SK-N-MC (cell line): ENCODE measurements around the gene USP31.

ENCODE experiments used
- DNase-seq: peaks from one replicate; pipeline ENCODE4 v3.0.0-alpha.2; 2011; ENCODE audit warnings: low read depth, low spot score
- H3K27ac ChIP-seq: fragments of 200-600 bp; sonication (generic); 2 replicates; pipeline ENCODE4 v1.5.1; 2016; ENCODE audit warnings: mixed run types
- H3K36me3 ChIP-seq: fragments of 200-600 bp; sonication (generic); 2 replicates; pipeline ENCODE4 v1.6.1; 2017; ENCODE audit warnings: antibody characterized with exemption, low read length, mixed read lengths; ENCODE audit not compliant: insufficient read depth
- H3K4me3 ChIP-seq: fragments of 200-600 bp; sonication (generic); 2 replicates; pipeline ENCODE4 v1.5.1; 2016
- H3K9ac ChIP-seq: fragments of 200-600 bp; sonication (generic); 2 replicates; pipeline ENCODE4 v1.8.0; 2017; ENCODE audit warnings: mixed run types, mixed read lengths; ENCODE audit not compliant: insufficient read length
- H3K9me3 ChIP-seq: fragments of 200-600 bp; sonication (generic); 2 replicates; pipeline ENCODE4 v1.6.1; 2017; ENCODE audit warnings: low read depth, mild to moderate bottlenecking, antibody characterized with exemption, low read length, moderate library complexity, mixed read lengths
- EZH2 ChIP-seq: fragments of 200-600 bp; sonication (generic); IDR thresholded peaks from one replicate; pipeline ENCODE4 v1.6.1; 2017; ENCODE audit warnings: antibody characterized with exemption
- FOXP2 ChIP-seq: optimal IDR thresholded peaks from 2 replicates; pipeline ENCODE3; 2011; ENCODE audit warnings: mild to moderate bottlenecking, moderate library complexity; ENCODE audit not compliant: insufficient read depth; ENCODE audit errors: extremely low read length, control extremely low read depth
- POLR2AphosphoS5 ChIP-seq: IDR thresholded peaks from 2 replicates; pipeline ENCODE4 v1.6.1; 2012; ENCODE audit warnings: mild to moderate bottlenecking, low read depth, low read length, borderline replicate concordance

Gene USP31

DNA sequence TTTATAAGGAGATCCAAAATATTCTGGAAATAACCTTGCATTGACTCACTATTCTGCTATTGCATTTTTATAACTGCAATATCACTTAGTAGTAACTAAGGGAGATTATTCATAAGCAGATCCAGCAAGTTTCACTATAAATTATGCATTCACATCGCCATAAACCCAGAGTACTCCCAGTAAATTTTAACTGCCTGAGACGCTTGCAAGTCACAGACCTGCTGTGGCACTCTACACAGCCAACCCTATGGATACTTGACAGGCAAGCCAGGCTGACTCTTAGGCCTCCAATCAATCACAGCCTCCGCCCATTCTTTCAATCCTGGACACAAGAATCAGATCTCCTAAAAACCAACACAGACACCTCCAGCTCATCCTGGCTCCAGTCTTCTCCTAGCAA lies 28.2 kb downstream of the USP31 start:
- H3K27ac ChIP-seq, result peak overlapping the region; percentile 84
- H3K4me3 ChIP-seq, result peak overlapping the region; percentile 11
- peak overlapping the region; percentile 30 for H3K9ac ChIP-seq
- no peak for TF ChIP-seq FOXP2
- no peak for TF ChIP-seq EZH2
- no peak for TF ChIP-seq POLR2AphosphoS5
- DNase-seq, result peak; percentile 51
- H3K9me3 ChIP-seq, result no peaks in the 10 kb centered on the region
- H3K36me3 ChIP-seq, result peaks cover 4% of the 10 kb centered on the region; the same call in 1 of the 2 replicates

DNA sequence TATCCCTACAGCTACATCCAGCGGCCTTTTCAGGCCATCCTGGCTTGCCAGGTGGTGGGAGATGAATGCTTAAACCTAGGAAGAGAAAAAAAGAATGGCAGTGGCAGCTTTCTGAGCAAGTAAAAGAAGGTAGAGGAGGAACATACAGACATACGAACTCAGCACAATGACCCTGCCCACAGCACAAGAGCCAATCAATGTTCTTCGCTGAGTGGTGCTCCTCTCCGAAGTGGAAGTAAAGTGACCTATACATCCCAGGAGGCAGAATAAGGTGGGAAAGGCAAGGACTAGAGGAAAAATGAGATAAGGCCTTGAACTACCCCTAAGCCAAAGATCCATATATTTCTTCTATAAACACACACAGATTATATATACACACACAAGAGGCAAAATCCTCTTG lies 28.7 kb downstream of the USP31 start:
- no peak for DNase-seq
- H3K9me3 ChIP-seq, result no peaks in the 10 kb centered on the region
- no peak for TF ChIP-seq POLR2AphosphoS5
- TF ChIP-seq EZH2, result no peak
- no peak for TF ChIP-seq FOXP2
- H3K9ac ChIP-seq, result no peak overlapping the region
- H3K4me3 ChIP-seq, result peak overlapping the region; percentile 11
- peak overlapping the region; percentile 84 for H3K27ac ChIP-seq
- peaks cover 4% of the 10 kb centered on the region; the same call in 1 of the 2 replicates for H3K36me3 ChIP-seq

DNA sequence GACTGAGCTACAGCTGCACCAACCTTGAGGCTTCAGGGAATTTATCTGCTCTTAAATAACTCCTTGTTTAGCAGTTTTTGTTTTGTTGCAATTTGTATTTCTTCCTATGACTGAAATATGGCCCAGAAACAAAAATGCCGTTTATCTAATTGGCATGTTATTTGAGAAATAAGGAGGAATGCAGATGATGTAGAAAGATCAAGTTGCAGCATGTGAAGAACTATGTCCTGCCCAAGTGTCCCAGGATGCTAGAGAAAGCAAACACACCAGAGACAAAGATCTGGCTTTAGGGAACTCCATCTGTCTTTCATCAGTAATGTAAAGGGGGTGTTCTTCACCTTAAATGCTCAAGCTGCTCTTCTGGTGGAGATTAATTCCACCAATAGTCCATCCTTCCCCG lies 29.7 kb downstream of the USP31 start:
- H3K9ac ChIP-seq, result no peak overlapping the region
- no peak for DNase-seq
- TF ChIP-seq POLR2AphosphoS5 (no peak), EZH2 (no peak), FOXP2 (no peak)
- no peak overlapping the region; the same call in 1 of the 2 replicates for H3K4me3 ChIP-seq
- H3K36me3 ChIP-seq, result peaks cover 4% of the 10 kb centered on the region; the same call in 1 of the 2 replicates
- no peaks in the 10 kb centered on the region for H3K9me3 ChIP-seq
- peak overlapping the region; percentile 14; the same call in 1 of the 2 replicates for H3K27ac ChIP-seq

DNA sequence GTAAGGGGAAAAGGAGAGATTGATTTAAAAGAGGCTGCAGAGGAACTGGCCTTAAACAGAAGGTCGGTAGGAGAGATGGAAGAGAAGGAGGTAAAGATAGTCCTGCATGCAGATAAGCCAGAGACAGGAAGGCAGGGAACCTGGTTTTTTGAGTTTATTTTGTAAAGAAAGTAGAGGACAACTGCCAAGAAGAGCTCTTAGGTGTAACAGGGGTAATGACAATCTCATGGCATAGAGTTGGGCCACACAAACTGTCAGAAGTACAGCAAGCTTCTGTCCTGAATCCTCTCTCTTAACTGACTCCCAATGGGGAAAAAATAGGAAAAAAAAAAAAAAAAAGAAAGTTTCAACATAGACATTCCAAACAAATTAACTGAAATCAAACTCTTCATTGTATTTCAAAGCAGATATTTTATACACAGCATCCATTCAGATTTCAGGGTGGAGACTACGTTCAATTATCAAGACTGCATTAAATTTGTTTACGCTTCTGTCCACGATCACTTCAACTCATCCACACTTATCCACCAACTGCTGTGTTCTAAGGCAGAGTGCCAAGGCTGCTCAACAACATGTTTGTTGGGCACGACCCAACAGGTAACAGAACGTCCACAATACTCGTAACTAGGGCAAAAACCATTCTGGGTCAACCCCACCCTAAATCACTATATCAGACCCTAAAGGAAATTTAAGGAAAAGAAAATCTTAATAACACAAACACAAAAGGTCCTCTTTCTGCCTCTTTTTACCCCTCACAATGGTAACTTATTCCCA lies 34.9 kb downstream of the USP31 start:
- H3K4me3 ChIP-seq, result no peak overlapping the region
- H3K27ac ChIP-seq, result no peak overlapping the region
- H3K9me3 ChIP-seq, result no peaks in the 10 kb centered on the region
- TF ChIP-seq FOXP2, result no peak
- TF ChIP-seq EZH2, result no peak
- TF ChIP-seq POLR2AphosphoS5, result no peak
- H3K9ac ChIP-seq, result no peak overlapping the region
- peaks cover 5% of the 10 kb centered on the region; the same call in 1 of the 2 replicates for H3K36me3 ChIP-seq
- DNase-seq, result no peak

DNA sequence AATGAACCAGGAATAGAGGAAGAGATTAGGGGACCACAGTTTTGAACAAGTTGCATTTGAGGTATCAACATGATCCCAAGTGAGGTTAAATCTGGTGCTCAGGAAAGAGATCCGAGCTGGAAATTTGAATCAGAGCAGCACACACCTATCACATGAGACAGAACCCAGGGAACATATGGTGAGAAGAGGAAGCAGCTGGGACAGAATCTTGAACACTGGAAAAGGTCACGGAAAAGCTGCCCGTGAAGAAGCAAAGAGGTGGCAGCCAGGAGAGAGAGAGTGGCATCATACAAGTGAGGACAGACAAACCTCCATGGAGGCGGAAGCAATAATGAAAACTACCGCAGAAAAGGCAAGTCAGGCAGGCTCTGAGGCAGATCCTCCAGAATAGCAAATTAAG lies 36.1 kb downstream of the USP31 start:
- Histone ChIP-seq H3K4me3 (no peak overlapping the region), H3K36me3 (peaks cover 5% of the 10 kb centered on the region), H3K9ac (no peak overlapping the region), H3K27ac (no peak overlapping the region), H3K9me3 (no peaks in the 10 kb centered on the region)
- DNase-seq, result no peak
- no peak for TF ChIP-seq EZH2
- TF ChIP-seq POLR2AphosphoS5, result no peak
- TF ChIP-seq FOXP2, result no peak

DNA sequence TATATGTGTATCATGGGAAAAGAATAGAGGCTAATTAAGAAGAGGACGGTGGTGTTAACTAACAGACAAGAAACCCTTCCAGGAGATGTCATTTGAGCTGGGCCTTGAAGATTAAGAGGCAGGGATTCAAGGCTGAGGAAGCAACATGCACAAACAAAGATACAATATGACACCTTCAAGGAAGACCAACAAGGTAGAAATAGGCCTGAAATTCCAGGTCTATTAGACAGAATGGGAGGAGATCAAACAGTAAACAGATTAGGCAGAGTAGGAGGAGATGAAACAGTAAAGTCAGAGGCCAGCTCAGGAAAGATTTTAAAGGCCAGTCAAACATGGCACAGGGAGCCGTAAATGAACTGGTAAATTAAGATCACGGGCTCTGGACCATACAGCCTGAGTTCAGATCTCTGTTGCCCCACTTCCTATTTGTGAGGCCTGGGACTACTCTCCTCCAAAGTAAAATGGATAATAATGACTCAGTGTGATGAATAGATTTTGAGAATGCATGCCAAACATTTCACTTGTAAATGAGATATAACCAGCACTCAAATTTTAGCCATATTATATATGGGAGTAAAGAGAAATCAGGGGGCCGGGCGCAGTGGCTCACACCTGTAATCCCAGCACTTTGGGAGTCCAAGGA lies 38.9 kb downstream of the USP31 start:
- no peak overlapping the region for H3K9ac ChIP-seq
- no peak overlapping the region for H3K27ac ChIP-seq
- no peaks in the 10 kb centered on the region for H3K9me3 ChIP-seq
- DNase-seq, result no peak
- H3K4me3 ChIP-seq, result no peak overlapping the region
- TF ChIP-seq FOXP2 (no peak), EZH2 (no peak), POLR2AphosphoS5 (no peak)
- H3K36me3 ChIP-seq, result peaks cover 21% of the 10 kb centered on the region

DNA sequence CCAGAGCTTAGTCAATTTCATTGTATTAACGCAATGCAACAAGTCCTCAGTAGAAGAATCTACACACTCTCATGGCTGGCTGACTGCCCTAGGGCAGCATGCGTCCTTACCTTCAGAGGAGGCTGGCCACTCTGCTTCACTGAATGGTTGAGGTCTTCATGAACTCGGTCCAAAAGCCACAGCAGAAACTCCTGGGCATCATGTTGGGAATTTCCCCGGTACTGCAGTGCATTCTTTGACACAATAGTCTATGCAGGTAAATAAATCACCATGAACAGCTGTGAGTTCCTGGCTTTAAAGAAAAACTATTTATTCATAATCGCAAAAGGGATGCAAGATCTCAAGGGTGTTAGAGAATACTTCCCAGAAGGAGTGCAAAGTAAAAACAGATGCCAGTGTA lies 41.3 kb downstream of the USP31 start:
- Histone ChIP-seq H3K9ac (no peak overlapping the region), H3K9me3 (no peaks in the 10 kb centered on the region), H3K27ac (no peak overlapping the region), H3K36me3 (peaks cover 30% of the 10 kb centered on the region), H3K4me3 (no peak overlapping the region)
- no peak for DNase-seq
- no peak for TF ChIP-seq POLR2AphosphoS5
- TF ChIP-seq EZH2, result no peak
- no peak for TF ChIP-seq FOXP2

DNA sequence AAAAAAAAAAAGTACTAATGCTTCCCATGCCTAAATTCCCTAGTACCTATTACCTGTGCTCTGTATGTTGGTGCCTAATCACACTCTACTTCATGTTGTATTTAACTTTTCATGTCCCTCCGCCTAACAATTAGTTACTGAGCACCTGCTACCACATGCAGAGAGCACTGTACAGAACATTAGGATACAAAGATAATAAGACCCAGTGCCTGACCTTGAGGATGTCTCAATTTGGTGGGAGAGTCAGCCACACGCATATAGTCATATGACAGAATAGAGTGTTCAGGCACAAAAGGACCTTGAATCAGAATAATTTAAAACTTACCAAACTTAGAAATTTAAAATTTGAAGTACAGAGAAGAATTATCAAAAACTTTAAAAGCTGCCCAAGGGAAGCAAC lies 42.1 kb downstream of the USP31 start:
- no peak for DNase-seq
- Histone ChIP-seq H3K4me3 (no peak overlapping the region), H3K9ac (no peak overlapping the region), H3K27ac (no peak overlapping the region), H3K9me3 (no peaks in the 10 kb centered on the region), H3K36me3 (peaks cover 34% of the 10 kb centered on the region)
- no peak for TF ChIP-seq EZH2
- no peak for TF ChIP-seq POLR2AphosphoS5
- TF ChIP-seq FOXP2, result no peak

DNA sequence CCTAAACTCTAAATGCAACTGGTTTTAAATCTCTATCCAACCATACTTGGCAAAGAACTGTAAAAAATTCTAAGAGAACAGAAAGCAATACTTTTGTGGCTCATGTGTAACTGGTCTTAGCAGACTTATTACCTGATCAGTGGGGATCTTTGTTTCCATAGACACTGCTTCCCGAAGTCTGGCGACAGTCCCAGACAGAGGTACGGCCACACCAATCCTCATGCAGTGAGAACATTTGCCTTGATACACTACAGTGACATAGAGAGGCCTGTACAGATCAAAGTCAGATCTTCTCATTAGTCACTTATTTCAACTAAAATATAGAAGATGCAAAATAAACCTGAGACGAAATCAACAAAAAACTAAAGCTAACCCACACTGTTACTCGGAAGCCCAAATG lies 43.9 kb downstream of the USP31 start:
- no peak overlapping the region for H3K9ac ChIP-seq
- no peak overlapping the region for H3K27ac ChIP-seq
- H3K36me3 ChIP-seq, result peaks cover 48% of the 10 kb centered on the region
- DNase-seq, result no peak
- H3K4me3 ChIP-seq, result no peak overlapping the region
- no peak for TF ChIP-seq EZH2
- no peak for TF ChIP-seq POLR2AphosphoS5
- TF ChIP-seq FOXP2, result no peak
- no peaks in the 10 kb centered on the region for H3K9me3 ChIP-seq
